ENCODE measurements around the gene SUCNR1.
A peak's percentile ranks its signal among the peaks of the same experiment; 100 is the strongest.

DNA sequence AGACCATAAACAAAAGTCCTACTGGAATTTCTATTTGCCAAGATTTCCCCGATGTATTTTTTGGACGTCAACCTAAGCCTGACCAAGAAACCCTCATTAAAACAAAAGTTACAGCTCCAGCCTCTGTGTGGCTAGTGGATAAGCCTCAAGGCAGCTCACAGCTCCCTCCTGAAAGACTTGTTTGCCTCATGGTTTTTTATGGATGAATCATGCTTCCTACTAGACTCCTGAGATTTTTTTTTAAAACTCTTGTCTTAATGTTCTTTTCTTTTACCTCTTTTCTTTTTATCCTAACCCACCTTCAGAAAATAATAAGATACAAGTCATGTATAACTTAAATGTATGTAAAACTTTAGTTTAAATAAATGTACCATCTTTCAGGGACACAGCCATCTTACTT lies 52.4 kb downstream of the SUCNR1 start:
- TF ChIP-seq, protein P1, sequence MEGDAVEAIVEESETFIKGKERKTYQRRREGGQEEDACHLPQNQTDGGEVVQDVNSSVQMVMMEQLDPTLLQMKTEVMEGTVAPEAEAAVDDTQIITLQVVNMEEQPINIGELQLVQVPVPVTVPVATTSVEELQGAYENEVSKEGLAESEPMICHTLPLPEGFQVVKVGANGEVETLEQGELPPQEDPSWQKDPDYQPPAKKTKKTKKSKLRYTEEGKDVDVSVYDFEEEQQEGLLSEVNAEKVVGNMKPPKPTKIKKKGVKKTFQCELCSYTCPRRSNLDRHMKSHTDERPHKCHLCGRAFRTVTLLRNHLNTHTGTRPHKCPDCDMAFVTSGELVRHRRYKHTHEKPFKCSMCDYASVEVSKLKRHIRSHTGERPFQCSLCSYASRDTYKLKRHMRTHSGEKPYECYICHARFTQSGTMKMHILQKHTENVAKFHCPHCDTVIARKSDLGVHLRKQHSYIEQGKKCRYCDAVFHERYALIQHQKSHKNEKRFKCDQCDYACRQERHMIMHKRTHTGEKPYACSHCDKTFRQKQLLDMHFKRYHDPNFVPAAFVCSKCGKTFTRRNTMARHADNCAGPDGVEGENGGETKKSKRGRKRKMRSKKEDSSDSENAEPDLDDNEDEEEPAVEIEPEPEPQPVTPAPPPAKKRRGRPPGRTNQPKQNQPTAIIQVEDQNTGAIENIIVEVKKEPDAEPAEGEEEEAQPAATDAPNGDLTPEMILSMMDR (IDR thresholded peaks at IDR 0.05) = no peak
- peak in 1 of 2 donors; percentile 49 for TF ChIP-seq POLR2AphosphoS5 (IDR thresholded peaks at IDR 0.05; ENCODE audit: insufficient read depth in 1 of 2, low read depth in 1 of 2)
- TF ChIP-seq POLR2A (IDR thresholded peaks at IDR 0.05) = no peak
